ENCODE results near the gene CLK1.

DNA sequence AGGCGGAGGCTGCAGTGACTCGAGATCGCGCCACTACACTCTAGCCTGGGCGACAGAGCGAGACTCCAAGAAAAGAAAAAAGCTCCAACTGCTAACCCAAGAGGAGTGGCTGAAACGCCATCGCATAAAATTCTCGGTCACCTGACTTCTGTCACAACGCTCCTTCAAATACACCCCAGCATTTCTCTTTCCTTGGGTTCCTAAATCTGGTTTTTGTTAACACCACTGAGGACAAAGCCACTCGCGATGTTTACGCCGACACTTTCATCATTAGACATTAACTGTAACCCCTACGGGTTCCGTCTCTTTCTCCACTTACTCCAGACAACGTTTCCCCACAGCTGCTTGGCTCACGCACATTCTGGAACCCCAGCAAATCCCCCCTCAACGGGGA lies 679 bp downstream of the CLK1 start:
- TF ChIP-seq, protein P1, sequence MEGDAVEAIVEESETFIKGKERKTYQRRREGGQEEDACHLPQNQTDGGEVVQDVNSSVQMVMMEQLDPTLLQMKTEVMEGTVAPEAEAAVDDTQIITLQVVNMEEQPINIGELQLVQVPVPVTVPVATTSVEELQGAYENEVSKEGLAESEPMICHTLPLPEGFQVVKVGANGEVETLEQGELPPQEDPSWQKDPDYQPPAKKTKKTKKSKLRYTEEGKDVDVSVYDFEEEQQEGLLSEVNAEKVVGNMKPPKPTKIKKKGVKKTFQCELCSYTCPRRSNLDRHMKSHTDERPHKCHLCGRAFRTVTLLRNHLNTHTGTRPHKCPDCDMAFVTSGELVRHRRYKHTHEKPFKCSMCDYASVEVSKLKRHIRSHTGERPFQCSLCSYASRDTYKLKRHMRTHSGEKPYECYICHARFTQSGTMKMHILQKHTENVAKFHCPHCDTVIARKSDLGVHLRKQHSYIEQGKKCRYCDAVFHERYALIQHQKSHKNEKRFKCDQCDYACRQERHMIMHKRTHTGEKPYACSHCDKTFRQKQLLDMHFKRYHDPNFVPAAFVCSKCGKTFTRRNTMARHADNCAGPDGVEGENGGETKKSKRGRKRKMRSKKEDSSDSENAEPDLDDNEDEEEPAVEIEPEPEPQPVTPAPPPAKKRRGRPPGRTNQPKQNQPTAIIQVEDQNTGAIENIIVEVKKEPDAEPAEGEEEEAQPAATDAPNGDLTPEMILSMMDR (conservative IDR thresholded peaks at IDR 0.05; ENCODE audit: low read depth, low read length): no peak
- no peak for TF ChIP-seq EZH2 (IDR thresholded peaks at IDR 0.05; ENCODE audit: low read length, unreplicated experiment)
- TF ChIP-seq EZH2phosphoT487 (IDR thresholded peaks at IDR 0.05; ENCODE audit: borderline replicate concordance, low read length): no peak
